ENCODE measurements around the gene ITGB5.
"Not testable (repeated sequence)": the region's sequence is repeated elsewhere in the genome, so short reads cannot be mapped to it uniquely, and the experiment has no call there.

ITGB5 gene

GRCh38 chr3:124812291-124813265 lies 74.6 kb downstream of the ITGB5 start:
- DNase-seq, result no peak

- DNase-seq, result no peak
These were observed 75.7 kb downstream of the ITGB5 start for GRCh38 chr3:124811436-124811835.

GRCh38 chr3:124810970-124811369 lies 76.2 kb downstream of the ITGB5 start:
- no peak for DNase-seq

- DNase-seq, result no peak
These were observed 78.1 kb downstream of the ITGB5 start for GRCh38 chr3:124809039-124809438.

- no peak for DNase-seq
These were observed 81.5 kb downstream of the ITGB5 start for GRCh38 chr3:124805671-124806070.

GRCh38 chr3:124804875-124805274 lies 82.3 kb downstream of the ITGB5 start:
- DNase-seq, result no peak

- DNase-seq, result no peak
These were observed 84.5 kb downstream of the ITGB5 start for GRCh38 chr3:124802702-124803101.

- no peak for DNase-seq
These were observed 85.0 kb downstream of the ITGB5 start for GRCh38 chr3:124802061-124802698.

GRCh38 chr3:124800511-124801258 lies 86.5 kb downstream of the ITGB5 start:
- no peak for DNase-seq

- DNase-seq, result no peak
These were observed 87.1 kb downstream of the ITGB5 start for GRCh38 chr3:124800076-124800475.

GRCh38 chr3:124799676-124800075 lies 87.5 kb downstream of the ITGB5 start:
- DNase-seq, result no peak

- no peak for DNase-seq
These were observed 89.7 kb downstream of the ITGB5 start for GRCh38 chr3:124797426-124797945.

GRCh38 chr3:124796477-124796876 lies 90.7 kb downstream of the ITGB5 start:
- DNase-seq, result no peak

- DNase-seq, result no peak
These were observed 94.0 kb downstream of the ITGB5 start for GRCh38 chr3:124793054-124793739.

- DNase-seq, result no peak
These were observed 94.7 kb downstream of the ITGB5 start for GRCh38 chr3:124792341-124793040.

- DNase-seq, result no peak
These were observed 95.5 kb downstream of the ITGB5 start for GRCh38 chr3:124791639-124792151.

GRCh38 chr3:124791142-124791541 lies 96.0 kb downstream of the ITGB5 start:
- no peak for DNase-seq

- not testable (repeated sequence) for DNase-seq
These were observed 98.1 kb downstream of the ITGB5 start for GRCh38 chr3:124789103-124789502.

GRCh38 chr3:124788254-124788745 lies 98.9 kb downstream of the ITGB5 start:
- DNase-seq, result no peak

GRCh38 chr3:124787476-124788195 lies 99.5 kb downstream of the ITGB5 start:
- no peak for DNase-seq

Data from activated CD4-positive, alpha-beta T cell treated with anti-CD3 and anti-CD28 coated beads for 1 hour (primary cell).